CD4-positive, alpha-beta T cell (primary cell): ENCODE data around the gene MACROD2. TPM values are rescaled to one million over a fixed set of nuclear protein-coding genes. Genes with fewer than 3 reads are reported as not detected.
"Not testable (repeated sequence)": the region's sequence is repeated elsewhere in the genome, so short reads cannot be mapped to it uniquely, and the experiment has no call there.

Experiments
- ATAC-seq: fragments of 200-7000 bp; cut with Tn5 transposase; one replicate; pipeline ENCODE4 v1.10.0; 2022; ENCODE audit warnings: mild to moderate bottlenecking; ENCODE audit not compliant: poor library complexity
- CTCF ChIA-PET: fragments of 350-600 bp; sonication (Branson Sonifier 250); formaldehyde crosslinking; loops from one replicate; lab custom pipeline; 2021; ENCODE audit warnings: antibody characterized with exemption, inconsistent platforms; lab: Charles Lee
- POLR2A ChIA-PET: fragments of 350-600 bp; sonication (Branson Sonifier 250); formaldehyde crosslinking; loops from one replicate; lab custom pipeline; 2021; ENCODE audit warnings: antibody characterized with exemption, inconsistent platforms; lab: Charles Lee
- DNase-seq, 14 experiments: peaks; one replicate each; pipeline ENCODE4 v3.0.0-alpha.2; 2013 to 2020; ENCODE audit warnings: mixed read lengths in 2 of 14
- H3K27ac ChIP-seq, 2 donors: one replicate each; pipeline versions ENCODE4 v1.5.1 to v1.7.0; 2013; ENCODE audit warnings: low read length in 2 of 2, low read depth in 1 of 2, mild to moderate bottlenecking in 1 of 2
- H3K27me3 ChIP-seq, 2 experiments: 1 replicate in 1 of 2; 2 replicates in 1 of 2; pipeline versions ENCODE4 v1.6.1 to v1.7.0; 2013; ENCODE audit warnings: low read length in 2 of 2, control low read depth in 1 of 2, mild to moderate bottlenecking in 1 of 2, moderate library complexity in 1 of 2; ENCODE audit not compliant: insufficient read depth in 2 of 2, control insufficient read depth in 1 of 2
- H3K36me3 ChIP-seq: one replicate; pipeline ENCODE4 v1.6.1; 2013; ENCODE audit warnings: low read length, control low read depth; ENCODE audit not compliant: insufficient read depth
- H3K4me1 ChIP-seq: one replicate; pipeline ENCODE4 v1.6.1; 2013; ENCODE audit warnings: low read length, control low read depth; ENCODE audit not compliant: insufficient read depth
- H3K4me3 ChIP-seq: one replicate; pipeline ENCODE4 v1.5.1; 2013; ENCODE audit warnings: mild to moderate bottlenecking, low read length, moderate library complexity
- H3K9me3 ChIP-seq, 2 experiments: 1 replicate in 1 of 2; 2 replicates in 1 of 2; pipeline versions ENCODE4 v1.6.1 to v1.7.0; 2013; ENCODE audit warnings: low read length in 2 of 2, mild to moderate bottlenecking in 2 of 2, control low read depth in 1 of 2, moderate library complexity in 1 of 2; ENCODE audit not compliant: control insufficient read depth in 1 of 2, insufficient read depth in 1 of 2
- H3K27ac Mint-ChIP-seq: one replicate; pipeline ENCODE4 v1.8.0; 2020; ENCODE audit warnings: mixed read lengths
- H3K27me3 Mint-ChIP-seq: one replicate; pipeline ENCODE4 v1.8.0; 2021; ENCODE audit warnings: mixed read lengths
- H3K36me3 Mint-ChIP-seq: one replicate; pipeline ENCODE4 v1.8.0; 2021; ENCODE audit warnings: low read depth, mixed read lengths
- H3K4me1 Mint-ChIP-seq: one replicate; pipeline ENCODE4 v1.8.0; 2021; ENCODE audit warnings: low read depth, mixed read lengths
- H3K4me3 Mint-ChIP-seq: one replicate; pipeline ENCODE4 v1.8.0; 2020; ENCODE audit warnings: mild to moderate bottlenecking, mixed read lengths
- H3K9me3 Mint-ChIP-seq: one replicate; pipeline ENCODE4 v1.8.0; 2020; ENCODE audit warnings: mixed read lengths
- CTCF ChIP-seq: fragments of 200-600 bp; IDR thresholded peaks from one replicate; pipeline ENCODE4 v1.8.0; 2022; ENCODE audit warnings: antibody characterized with exemption, mild to moderate bottlenecking
- intact Hi-C, 2 experiments: fragments of 100-400 bp; cut with DNase I in 1 of 2; cut with micrococcal nuclease in 1 of 2; formaldehyde crosslinking; loops; one replicate each; pipeline versions ENCODE4 v1.15.1 to v1.9.0; 2023 to 2025; cut with DNase I, micrococcal nuclease
- total RNA-seq, 174 experiments: library from RNA in 2 of 174; stranded (reverse) in 2 of 174; gene quantifications; one replicate each; pipeline ENCODE4 v1.2.3 and lab custom pipeline; 2021 to 2026

MACROD2 gene
- total RNA-seq, 2 experiments from 2014 or later: not detected

- ChIA-PET CTCF (no interaction called here), POLR2A (no interaction called here)
- peaks cover 3% of the 10 kb centered on the region for H3K9me3 Mint-ChIP-seq
- no peak overlapping the region for H3K27ac Mint-ChIP-seq
- DNase-seq (no peak), ATAC-seq (no peak)
- no peak overlapping the region for H3K4me3 ChIP-seq
- H3K4me1 ChIP-seq: no peaks in the 10 kb centered on the region
- no peaks in the 10 kb centered on the region for H3K36me3 ChIP-seq
- H3K36me3 Mint-ChIP-seq: no peaks in the 10 kb centered on the region
- no peaks in the 10 kb centered on the region for H3K4me1 Mint-ChIP-seq
- no peaks in the 10 kb centered on the region for H3K27me3 Mint-ChIP-seq
- H3K4me3 Mint-ChIP-seq: no peak overlapping the region
- no peak for TF ChIP-seq CTCF
- H3K9me3 ChIP-seq: peaks cover 0 to 10% of the 10 kb centered on the region in 2 experiments
- H3K27ac ChIP-seq: no peak overlapping the region
- intact Hi-C loops: no loop called here
- no peaks in the 10 kb centered on the region for H3K27me3 ChIP-seq
These were observed 2016.2 kb downstream of the MACROD2 start for GRCh38 chr20:16011519-16011918.

GRCh38 chr20:16012934-16013333, 2017.6 kb downstream of the MACROD2 start:
- H3K27me3 ChIP-seq, H3K27ac ChIP-seq, H3K4me3 Mint-ChIP-seq, H3K4me1 ChIP-seq, H3K4me3 ChIP-seq, intact Hi-C loops, H3K9me3 Mint-ChIP-seq, H3K36me3 Mint-ChIP-seq, ATAC-seq, DNase-seq, H3K36me3 ChIP-seq, H3K27me3 Mint-ChIP-seq, H3K4me1 Mint-ChIP-seq, POLR2A ChIA-PET, H3K27ac Mint-ChIP-seq, CTCF ChIA-PET: not testable (repeated sequence)
- peaks cover 0 to 10% of the 10 kb centered on the region in 2 experiments for H3K9me3 ChIP-seq

GRCh38 chr20:16013631-16014030, 2018.3 kb downstream of the MACROD2 start:
- H3K4me3 Mint-ChIP-seq: no peak overlapping the region
- DNase-seq (no peak), ATAC-seq (no peak)
- no peak overlapping the region for H3K27ac ChIP-seq
- no peaks in the 10 kb centered on the region for H3K4me1 Mint-ChIP-seq
- ChIA-PET POLR2A (no interaction called here), CTCF (no interaction called here)
- H3K4me3 ChIP-seq: no peak overlapping the region
- H3K27me3 ChIP-seq: no peaks in the 10 kb centered on the region
- intact Hi-C loops: no loop called here
- TF ChIP-seq CTCF: no peak
- H3K27me3 Mint-ChIP-seq: no peaks in the 10 kb centered on the region
- peaks cover 0 to 10% of the 10 kb centered on the region in 2 experiments for H3K9me3 ChIP-seq
- H3K36me3 ChIP-seq: no peaks in the 10 kb centered on the region
- H3K4me1 ChIP-seq: no peaks in the 10 kb centered on the region
- H3K27ac Mint-ChIP-seq: no peak overlapping the region
- H3K9me3 Mint-ChIP-seq: peaks cover 3% of the 10 kb centered on the region
- H3K36me3 Mint-ChIP-seq: no peaks in the 10 kb centered on the region

GRCh38 chr20:16014436-16014835, 2019.1 kb downstream of the MACROD2 start:
- POLR2A ChIA-PET: no interaction called here
- TF ChIP-seq CTCF: no peak
- CTCF ChIA-PET: no interaction called here
- H3K4me3 Mint-ChIP-seq: no peak overlapping the region
- H3K36me3 Mint-ChIP-seq: no peaks in the 10 kb centered on the region
- no peaks in the 10 kb centered on the region for H3K36me3 ChIP-seq
- H3K27ac ChIP-seq: no peak overlapping the region
- no peaks in the 10 kb centered on the region for H3K4me1 Mint-ChIP-seq
- no peaks in the 10 kb centered on the region for H3K27me3 Mint-ChIP-seq
- intact Hi-C loops: no loop called here
- ATAC-seq (no peak), DNase-seq (no peak)
- H3K4me3 ChIP-seq: no peak overlapping the region
- H3K27ac Mint-ChIP-seq: no peak overlapping the region
- H3K4me1 ChIP-seq: no peaks in the 10 kb centered on the region
- peaks cover 0 to 7% of the 10 kb centered on the region in 2 experiments for H3K9me3 ChIP-seq
- peaks cover 3% of the 10 kb centered on the region for H3K9me3 Mint-ChIP-seq
- H3K27me3 ChIP-seq: no peaks in the 10 kb centered on the region
